Activated naive CD8-positive, alpha-beta T cell treated with anti-CD3 and anti-CD28 coated beads, Interleukin-2, amount 10 ng/mL, durations not matched to agents 7 days and 5 days (primary cell): ENCODE data around the gene DDO. TPM values are rescaled to one million over a fixed set of nuclear protein-coding genes. Genes with fewer than 3 reads are reported as not detected.

ENCODE experiments used
- ATAC-seq: fragments of 150-1000 bp; cut with Tn5 transposase; one replicate; pipeline ENCODE4 v1.10.0; 2021; ENCODE audit warnings: low read depth, moderate library complexity
- POLR2A ChIA-PET: fragments of 350-600 bp; sonication (Branson Sonifier 250); formaldehyde crosslinking; loops from one replicate; lab custom pipeline; 2021; ENCODE audit warnings: antibody characterized with exemption; lab: Charles Lee
- DNase-seq: peaks from one replicate; pipeline ENCODE4 v3.0.0; 2021
- H3K27ac Mint-ChIP-seq: one replicate; pipeline ENCODE4 v1.8.0; 2022; ENCODE audit warnings: mild to moderate bottlenecking, mixed read lengths
- H3K27me3 Mint-ChIP-seq: one replicate; pipeline ENCODE4 v1.8.0; 2022; ENCODE audit warnings: mild to moderate bottlenecking, moderate library complexity, mixed read lengths
- H3K36me3 Mint-ChIP-seq: one replicate; pipeline ENCODE4 v1.8.0; 2021; ENCODE audit warnings: mild to moderate bottlenecking, mixed read lengths
- H3K4me1 Mint-ChIP-seq: one replicate; pipeline ENCODE4 v1.8.0; 2021; ENCODE audit warnings: mixed read lengths
- H3K4me3 Mint-ChIP-seq: one replicate; pipeline ENCODE4 v1.8.0; 2022; ENCODE audit warnings: mild to moderate bottlenecking, moderate library complexity, mixed read lengths
- H3K9me3 Mint-ChIP-seq: one replicate; pipeline ENCODE4 v1.8.0; 2021; ENCODE audit warnings: mixed read lengths
- total RNA-seq, 2 experiments: library from RNA; stranded (reverse); gene quantifications; one replicate each; pipeline ENCODE4 v1.2.3, GENCODE V29; 2021

DDO gene
- total RNA-seq, 2 experiments from 2014 or later, result not detected

DNA sequence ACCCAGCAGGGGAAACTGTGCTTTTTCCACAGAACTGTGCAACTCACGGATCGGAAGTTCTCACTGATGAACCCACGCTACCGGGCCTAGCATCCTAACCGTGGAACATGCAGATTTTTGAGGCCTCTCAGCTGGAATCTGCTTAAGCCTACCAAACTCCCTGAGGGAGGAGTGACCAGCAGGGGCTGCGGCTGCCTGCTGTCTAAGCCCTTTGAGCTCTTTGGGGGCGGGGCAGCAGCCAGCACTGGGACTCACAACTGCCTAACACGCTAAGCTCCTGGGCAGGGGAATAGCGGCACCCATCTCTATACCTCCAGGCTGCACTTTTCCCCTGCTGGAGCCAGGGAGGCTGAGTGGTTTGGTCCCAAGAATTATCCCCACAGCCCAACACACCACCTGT lies 36.8 kb downstream of the DDO start:
- Mint-ChIP-seq H3K4me3 (no peak overlapping the region), H3K4me1 (no peaks in the 10 kb centered on the region), H3K27me3 (peaks cover 7% of the 10 kb centered on the region), H3K36me3 (no peaks in the 10 kb centered on the region), H3K27ac (no peak overlapping the region), H3K9me3 (peaks cover 5% of the 10 kb centered on the region)
- no peak for DNase-seq
- POLR2A ChIA-PET, result no interaction called here
- ATAC-seq, result no peak

GRCh38 chr6:110369066-110369465 lies 46.3 kb downstream of the DDO start:
- Mint-ChIP-seq H3K9me3 (no peaks in the 10 kb centered on the region), H3K4me1 (peaks cover 13% of the 10 kb centered on the region), H3K36me3 (no peaks in the 10 kb centered on the region), H3K27me3 (peaks cover 2% of the 10 kb centered on the region), H3K27ac (no peak overlapping the region), H3K4me3 (no peak overlapping the region)
- DNase-seq (no peak), ATAC-seq (no peak)
- POLR2A ChIA-PET, result no interaction called here

DNA sequence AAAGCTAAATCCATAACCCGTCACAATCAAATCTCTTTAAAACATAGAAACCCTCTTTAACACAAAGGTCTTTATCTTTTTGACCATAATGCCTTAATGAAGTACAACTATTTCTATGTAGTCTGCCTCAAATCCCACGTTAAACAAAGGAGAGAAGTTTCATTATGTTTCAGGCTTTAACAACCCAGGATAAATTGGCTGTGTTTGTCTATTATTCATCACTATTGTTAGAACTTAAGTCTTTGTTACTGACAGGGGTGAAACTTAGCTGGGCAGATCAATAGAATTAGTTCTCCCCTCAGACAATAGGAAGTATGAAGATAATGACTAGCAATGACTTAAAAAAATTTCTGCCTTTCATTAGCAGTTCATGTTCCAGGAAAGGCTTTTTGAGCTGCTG lies 47.1 kb downstream of the DDO start:
- POLR2A ChIA-PET, result no interaction called here
- H3K4me1 Mint-ChIP-seq, result peaks cover 13% of the 10 kb centered on the region
- peaks cover 2% of the 10 kb centered on the region for H3K27me3 Mint-ChIP-seq
- no peak overlapping the region for H3K27ac Mint-ChIP-seq
- H3K4me3 Mint-ChIP-seq, result no peak overlapping the region
- no peaks in the 10 kb centered on the region for H3K9me3 Mint-ChIP-seq
- DNase-seq (no peak), ATAC-seq (no peak)
- H3K36me3 Mint-ChIP-seq, result no peaks in the 10 kb centered on the region

DNA sequence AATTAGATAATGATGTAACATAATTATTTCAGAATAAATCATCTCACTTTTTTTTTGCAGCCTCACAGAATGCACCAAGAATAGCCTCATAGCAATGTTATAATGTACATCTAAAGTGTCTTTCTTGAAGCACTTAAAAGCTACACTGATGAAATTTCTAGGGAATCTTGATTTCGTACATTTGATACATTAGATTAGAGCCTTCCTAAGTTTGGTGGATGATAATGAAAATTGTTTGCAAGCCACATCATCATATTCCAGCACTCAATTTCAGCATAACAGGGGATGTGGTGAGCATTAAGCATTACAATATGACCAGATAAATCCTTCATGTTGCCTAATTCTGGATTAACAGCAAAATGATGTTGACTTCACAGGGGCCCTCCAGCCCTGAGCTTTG lies 47.5 kb downstream of the DDO start:
- H3K4me1 Mint-ChIP-seq, result peaks cover 13% of the 10 kb centered on the region
- peaks cover 2% of the 10 kb centered on the region for H3K27me3 Mint-ChIP-seq
- H3K4me3 Mint-ChIP-seq, result no peak overlapping the region
- POLR2A ChIA-PET, result no interaction called here
- no peaks in the 10 kb centered on the region for H3K9me3 Mint-ChIP-seq
- no peaks in the 10 kb centered on the region for H3K36me3 Mint-ChIP-seq
- no peak for DNase-seq
- H3K27ac Mint-ChIP-seq, result no peak overlapping the region
- ATAC-seq, result no peak

DNA sequence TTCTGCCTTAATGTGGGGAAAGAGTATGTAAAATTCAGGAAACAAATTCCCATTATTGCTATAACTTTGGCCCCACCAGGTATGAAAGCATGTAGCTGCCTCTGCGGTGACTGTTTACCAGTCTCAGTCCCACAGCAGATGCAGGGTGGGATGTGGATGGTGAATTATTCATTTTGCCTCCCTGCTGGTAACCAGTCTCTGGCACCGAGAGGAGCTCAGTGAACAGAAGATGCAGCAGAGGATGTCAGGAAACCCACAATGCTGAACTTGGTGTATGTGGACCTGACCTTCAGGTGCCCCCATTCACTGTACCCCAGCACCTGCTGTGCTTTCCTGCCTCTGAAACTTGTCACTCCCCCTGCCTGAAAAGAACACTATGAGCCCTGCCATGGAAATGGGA lies 48.4 kb downstream of the DDO start:
- no peak overlapping the region for H3K4me3 Mint-ChIP-seq

DNA sequence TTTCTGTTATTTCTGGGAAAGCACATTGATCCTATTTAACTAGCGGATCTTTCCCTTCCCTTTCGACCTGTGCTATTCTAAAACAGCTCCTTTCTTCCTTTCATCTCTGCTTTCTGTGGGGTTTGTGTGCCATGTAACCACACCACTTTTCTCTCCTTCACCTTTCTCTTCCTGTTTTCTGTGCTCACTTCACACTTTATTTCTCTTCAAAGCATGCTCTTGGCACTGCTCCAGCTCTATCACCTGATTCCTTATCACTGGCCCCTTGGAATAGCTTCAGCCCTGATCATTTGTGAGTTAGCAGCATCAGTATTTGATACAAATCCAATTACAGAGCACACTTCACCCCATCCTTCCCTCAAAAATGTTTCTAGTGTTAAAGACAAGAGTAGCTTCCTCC lies 49.1 kb downstream of the DDO start:
- Mint-ChIP-seq H3K27me3 (no peaks in the 10 kb centered on the region), H3K9me3 (peaks cover 3% of the 10 kb centered on the region), H3K4me3 (peak overlapping the region; percentile 20), H3K27ac (no peak overlapping the region), H3K36me3 (no peaks in the 10 kb centered on the region), H3K4me1 (peaks cover 13% of the 10 kb centered on the region)
- POLR2A ChIA-PET, result interaction anchor here (0.8 kb wide), 1 partner anchor 24 kb away, joined by 4 read pairs; no protein-coding TSS in a partner anchor
- no peak for ATAC-seq
- no peak for DNase-seq

More for the DNA sequence above, 48.4 kb downstream of the DDO start:
- ATAC-seq (peak; percentile 81), DNase-seq (no peak)
- H3K27ac Mint-ChIP-seq, result no peak overlapping the region
- H3K27me3 Mint-ChIP-seq, result peaks cover 2% of the 10 kb centered on the region
- no peaks in the 10 kb centered on the region for H3K36me3 Mint-ChIP-seq
- no peaks in the 10 kb centered on the region for H3K9me3 Mint-ChIP-seq
- POLR2A ChIA-PET, result no interaction called here
- peaks cover 13% of the 10 kb centered on the region for H3K4me1 Mint-ChIP-seq

GRCh38 chr6:110364364-110365105 lies 50.8 kb downstream of the DDO start:
- H3K9me3 Mint-ChIP-seq, result peaks cover 4% of the 10 kb centered on the region
- no peaks in the 10 kb centered on the region for H3K36me3 Mint-ChIP-seq
- ATAC-seq, result no peak
- H3K27ac Mint-ChIP-seq, result no peak overlapping the region
- H3K4me1 Mint-ChIP-seq, result peaks cover 13% of the 10 kb centered on the region
- H3K27me3 Mint-ChIP-seq, result peaks cover 6% of the 10 kb centered on the region
- POLR2A ChIA-PET, result no interaction called here
- no peak for DNase-seq
- H3K4me3 Mint-ChIP-seq, result no peak overlapping the region

GRCh38 chr6:110363748-110364147 lies 51.6 kb downstream of the DDO start:
- POLR2A ChIA-PET, result no interaction called here
- no peaks in the 10 kb centered on the region for H3K36me3 Mint-ChIP-seq
- no peak overlapping the region for H3K4me3 Mint-ChIP-seq
- H3K27ac Mint-ChIP-seq, result no peak overlapping the region
- peaks cover 13% of the 10 kb centered on the region for H3K27me3 Mint-ChIP-seq
- peaks cover 4% of the 10 kb centered on the region for H3K9me3 Mint-ChIP-seq
- peaks cover 13% of the 10 kb centered on the region for H3K4me1 Mint-ChIP-seq
- DNase-seq, result no peak
- ATAC-seq, result no peak

DNA sequence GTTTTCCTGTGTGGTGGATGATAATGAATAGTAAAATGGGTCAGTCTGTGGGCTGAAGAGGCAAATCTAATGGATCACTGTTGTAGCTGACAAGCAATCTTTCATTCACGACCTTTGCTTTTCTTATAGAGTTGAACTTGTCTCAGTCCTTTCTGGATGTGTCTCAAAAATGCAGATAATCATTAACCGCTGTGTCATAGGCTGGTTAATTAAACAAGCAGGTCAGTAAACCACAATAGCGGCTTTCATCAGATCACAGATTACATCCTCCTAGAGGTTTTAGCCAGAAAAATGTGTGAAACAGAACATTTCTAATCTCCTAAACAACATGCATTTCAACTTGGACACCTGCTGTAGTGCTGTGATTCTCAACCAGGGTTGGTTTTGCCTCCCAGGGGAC lies 54.7 kb downstream of the DDO start:
- Mint-ChIP-seq H3K4me1 (peaks cover 2% of the 10 kb centered on the region), H3K36me3 (no peaks in the 10 kb centered on the region), H3K4me3 (no peak overlapping the region), H3K27me3 (peaks cover 23% of the 10 kb centered on the region), H3K27ac (no peak overlapping the region), H3K9me3 (peaks cover 4% of the 10 kb centered on the region)
- DNase-seq, result no peak
- POLR2A ChIA-PET, result no interaction called here
- no peak for ATAC-seq

- POLR2A ChIA-PET, result no interaction called here
- H3K4me1 Mint-ChIP-seq, result peaks cover 2% of the 10 kb centered on the region
Measured at GRCh38 chr6:110359556-110359955, 55.8 kb downstream of the DDO start.

GRCh38 chr6:110358553-110359160 lies 56.7 kb downstream of the DDO start:
- ATAC-seq, result no peak
- Mint-ChIP-seq H3K9me3 (peaks cover 4% of the 10 kb centered on the region), H3K36me3 (no peaks in the 10 kb centered on the region), H3K27ac (no peak overlapping the region), H3K27me3 (peaks cover 23% of the 10 kb centered on the region), H3K4me3 (peak overlapping the region; percentile 59), H3K4me1 (peaks cover 2% of the 10 kb centered on the region)
- POLR2A ChIA-PET, result no interaction called here
- no peak for DNase-seq

More at GRCh38 chr6:110359556-110359955, 55.8 kb downstream of the DDO start:
- H3K27ac Mint-ChIP-seq, result no peak overlapping the region
- no peak for ATAC-seq
- no peak for DNase-seq
- H3K4me3 Mint-ChIP-seq, result no peak overlapping the region
- peaks cover 23% of the 10 kb centered on the region for H3K27me3 Mint-ChIP-seq
- no peaks in the 10 kb centered on the region for H3K36me3 Mint-ChIP-seq
- peaks cover 4% of the 10 kb centered on the region for H3K9me3 Mint-ChIP-seq

DNA sequence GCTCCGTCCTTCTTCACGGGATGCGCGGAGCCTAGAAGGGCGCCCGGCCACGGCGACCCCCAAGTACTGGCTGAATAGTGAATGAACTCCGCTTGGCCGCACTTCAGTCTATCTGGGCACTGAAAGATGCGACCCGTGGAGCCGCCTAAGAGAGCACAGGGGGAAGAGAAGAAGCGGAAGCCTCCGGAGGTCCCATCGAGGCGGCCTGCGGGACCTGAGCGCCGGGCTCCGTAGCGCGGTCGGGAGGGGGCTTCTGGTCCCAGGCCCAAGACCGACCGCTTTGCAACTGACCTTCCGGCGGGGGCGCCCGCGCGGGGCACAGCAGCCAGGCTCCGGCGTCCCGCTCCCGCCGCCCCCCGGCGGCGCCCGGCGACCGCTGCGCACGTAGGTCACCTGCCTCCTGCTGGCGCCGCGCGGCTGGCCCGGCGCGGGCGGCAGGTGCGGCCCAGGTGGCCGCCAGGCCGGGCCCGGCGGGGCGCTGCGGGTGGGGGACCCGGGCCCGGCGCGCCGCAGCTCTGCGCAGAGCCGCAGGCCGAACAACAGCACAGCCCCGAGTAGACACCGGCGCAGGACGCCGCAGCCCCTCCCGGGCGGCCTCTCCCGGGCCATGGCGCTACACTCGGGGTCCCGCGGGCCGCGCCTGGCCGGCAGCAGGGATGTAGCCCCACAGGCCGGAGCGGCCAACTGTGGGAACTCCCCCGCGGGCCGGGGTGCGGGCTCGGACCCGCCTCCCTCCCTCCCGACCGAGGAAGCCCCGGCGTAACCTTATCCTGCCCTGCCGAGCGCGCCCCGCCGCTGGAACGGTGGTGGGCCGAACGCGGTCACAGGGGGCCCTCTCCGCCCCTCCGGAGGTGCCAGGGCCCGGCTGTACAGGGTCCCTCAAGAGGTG lies 57.5 kb downstream of the DDO start, which contains the start of gene METTL24:
Gene METTL24, minus strand, starts transcription at position 686 of the 889 bp plus-strand sequence. Its CDS starts 77 bp downstream, at position 609.
- H3K36me3 Mint-ChIP-seq, result no peaks in the 10 kb centered on the region
- H3K27ac Mint-ChIP-seq, result no peak within 1 kb of the TSS
- H3K4me3 Mint-ChIP-seq, result peak within 1 kb of the TSS; percentile 86
- peak; percentile 53 for DNase-seq
- POLR2A ChIA-PET, result no interaction called here
- peaks cover 4% of the 10 kb centered on the region for H3K9me3 Mint-ChIP-seq
- peak; percentile 67 for ATAC-seq
- peaks cover 23% of the 10 kb centered on the region for H3K27me3 Mint-ChIP-seq
- H3K4me1 Mint-ChIP-seq, result peaks cover 2% of the 10 kb centered on the region

DNA sequence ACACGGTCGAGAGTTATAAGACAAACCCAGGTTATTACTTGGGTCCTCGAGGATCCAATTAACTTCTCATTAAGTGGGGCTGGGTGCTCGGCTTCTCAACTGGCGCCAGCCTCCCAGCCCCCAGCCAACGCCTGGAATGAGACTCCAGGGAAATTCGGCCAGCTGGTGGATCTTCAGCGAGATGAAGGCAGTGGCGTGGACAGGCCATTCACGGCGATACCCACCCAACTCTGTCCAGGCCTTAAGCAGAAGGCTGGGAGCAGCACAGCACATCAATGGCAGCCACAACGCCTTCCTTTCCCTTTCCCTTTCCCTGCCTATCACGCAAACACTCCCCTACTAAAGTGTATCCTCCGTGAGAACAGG lies 58.1 kb downstream of the DDO start:
- Mint-ChIP-seq H3K27ac (no peak overlapping the region), H3K4me3 (peak overlapping the region; percentile 86), H3K9me3 (peaks cover 4% of the 10 kb centered on the region), H3K4me1 (peaks cover 2% of the 10 kb centered on the region), H3K27me3 (peaks cover 23% of the 10 kb centered on the region), H3K36me3 (no peaks in the 10 kb centered on the region)
- POLR2A ChIA-PET, result no interaction called here
- DNase-seq (no peak), ATAC-seq (peak; percentile 18)
